ENCODE measurements around the gene SRC.

DNA sequence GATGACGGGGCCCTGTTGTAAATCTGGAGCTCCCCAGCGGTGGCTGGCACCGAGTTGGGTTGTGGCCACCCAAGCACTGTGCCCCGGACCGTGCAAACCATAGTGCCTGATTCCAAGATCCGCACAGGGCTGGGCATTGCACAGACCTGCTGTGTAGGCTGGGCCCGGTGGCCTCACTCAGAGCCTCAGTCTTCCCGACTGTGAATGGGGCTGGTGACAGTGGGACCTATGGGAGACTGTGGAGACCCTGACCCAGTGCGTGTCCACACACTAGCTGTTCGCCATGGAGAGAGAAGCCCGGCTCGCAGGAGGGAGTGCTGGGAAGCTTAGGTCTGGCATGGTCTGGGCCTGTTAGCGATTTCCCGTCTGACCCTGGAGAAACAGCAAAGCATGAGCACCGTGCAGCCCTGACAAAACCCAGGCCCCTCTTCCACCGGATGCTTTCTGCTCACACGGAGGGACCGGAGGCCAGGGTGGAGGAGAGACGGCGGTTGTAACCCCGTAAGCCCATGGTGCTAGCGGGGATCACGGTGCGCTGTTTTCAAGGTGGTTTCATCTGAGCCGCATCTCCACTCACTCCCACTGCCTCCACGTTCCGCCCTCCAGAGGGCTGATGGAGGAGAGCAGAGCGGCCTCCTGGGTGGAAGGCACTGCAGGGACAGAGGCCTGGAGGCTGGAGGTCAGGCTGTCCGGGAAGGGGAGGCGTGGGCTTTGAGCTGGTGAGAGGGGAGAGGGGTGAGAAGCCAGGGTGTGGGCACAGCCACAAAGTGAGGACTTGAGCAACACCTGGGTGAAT, 52.2 kb downstream of the SRC start:
- TF ChIP-seq, protein P1, sequence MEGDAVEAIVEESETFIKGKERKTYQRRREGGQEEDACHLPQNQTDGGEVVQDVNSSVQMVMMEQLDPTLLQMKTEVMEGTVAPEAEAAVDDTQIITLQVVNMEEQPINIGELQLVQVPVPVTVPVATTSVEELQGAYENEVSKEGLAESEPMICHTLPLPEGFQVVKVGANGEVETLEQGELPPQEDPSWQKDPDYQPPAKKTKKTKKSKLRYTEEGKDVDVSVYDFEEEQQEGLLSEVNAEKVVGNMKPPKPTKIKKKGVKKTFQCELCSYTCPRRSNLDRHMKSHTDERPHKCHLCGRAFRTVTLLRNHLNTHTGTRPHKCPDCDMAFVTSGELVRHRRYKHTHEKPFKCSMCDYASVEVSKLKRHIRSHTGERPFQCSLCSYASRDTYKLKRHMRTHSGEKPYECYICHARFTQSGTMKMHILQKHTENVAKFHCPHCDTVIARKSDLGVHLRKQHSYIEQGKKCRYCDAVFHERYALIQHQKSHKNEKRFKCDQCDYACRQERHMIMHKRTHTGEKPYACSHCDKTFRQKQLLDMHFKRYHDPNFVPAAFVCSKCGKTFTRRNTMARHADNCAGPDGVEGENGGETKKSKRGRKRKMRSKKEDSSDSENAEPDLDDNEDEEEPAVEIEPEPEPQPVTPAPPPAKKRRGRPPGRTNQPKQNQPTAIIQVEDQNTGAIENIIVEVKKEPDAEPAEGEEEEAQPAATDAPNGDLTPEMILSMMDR (IDR thresholded peaks at IDR 0.05 in 2 of 3, conservative IDR thresholded peaks at IDR 0.05 in 1 of 3; ENCODE audit: borderline replicate concordance in 1 of 3, insufficient read depth in 1 of 3, low read depth in 2 of 3, low read length in 2 of 3): no peak
- TF ChIP-seq, protein P2, sequence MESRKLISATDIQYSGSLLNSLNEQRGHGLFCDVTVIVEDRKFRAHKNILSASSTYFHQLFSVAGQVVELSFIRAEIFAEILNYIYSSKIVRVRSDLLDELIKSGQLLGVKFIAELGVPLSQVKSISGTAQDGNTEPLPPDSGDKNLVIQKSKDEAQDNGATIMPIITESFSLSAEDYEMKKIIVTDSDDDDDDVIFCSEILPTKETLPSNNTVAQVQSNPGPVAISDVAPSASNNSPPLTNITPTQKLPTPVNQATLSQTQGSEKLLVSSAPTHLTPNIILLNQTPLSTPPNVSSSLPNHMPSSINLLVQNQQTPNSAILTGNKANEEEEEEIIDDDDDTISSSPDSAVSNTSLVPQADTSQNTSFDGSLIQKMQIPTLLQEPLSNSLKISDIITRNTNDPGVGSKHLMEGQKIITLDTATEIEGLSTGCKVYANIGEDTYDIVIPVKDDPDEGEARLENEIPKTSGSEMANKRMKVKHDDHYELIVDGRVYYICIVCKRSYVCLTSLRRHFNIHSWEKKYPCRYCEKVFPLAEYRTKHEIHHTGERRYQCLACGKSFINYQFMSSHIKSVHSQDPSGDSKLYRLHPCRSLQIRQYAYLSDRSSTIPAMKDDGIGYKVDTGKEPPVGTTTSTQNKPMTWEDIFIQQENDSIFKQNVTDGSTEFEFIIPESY (IDR thresholded peaks at IDR 0.05; ENCODE audit: extremely low read depth, insufficient replicate concordance, low read length): no peak

Measured in HCT116 (cell line).